ENCODE results near the gene PEA15.

Gene PEA15

GRCh38 chr1:160186246-160186645 is 18.9 kb upstream of the PEA15 start:
- no peak for DNase-seq

GRCh38 chr1:160186729-160187128 is 18.5 kb upstream of the PEA15 start:
- DNase-seq: no peak

GRCh38 chr1:160187407-160187806 is 17.8 kb upstream of the PEA15 start:
- DNase-seq: no peak

GRCh38 chr1:160188341-160188740 is 16.8 kb upstream of the PEA15 start:
- DNase-seq: no peak

- no peak for DNase-seq
Observed at GRCh38 chr1:160189649-160190625, 15.2 kb upstream of the PEA15 start, which contains the start of gene CASQ1. TSS of gene CASQ1 (plus strand) at chr1:160190575. CDS start at chr1:160190752, 177 bp downstream.

- no peak for DNase-seq
Observed at GRCh38 chr1:160191756-160192155, 13.4 kb upstream of the PEA15 start.

- DNase-seq: no peak
Observed at GRCh38 chr1:160192234-160192633, 12.9 kb upstream of the PEA15 start.

- peak; percentile 37 for DNase-seq
Observed at GRCh38 chr1:160193091-160193819, 11.9 kb upstream of the PEA15 start.

GRCh38 chr1:160193832-160194736 is 11.1 kb upstream of the PEA15 start:
- DNase-seq: no peak

GRCh38 chr1:160194737-160195059 is 10.5 kb upstream of the PEA15 start:
- DNase-seq: no peak

GRCh38 chr1:160196143-160196542 is 9.0 kb upstream of the PEA15 start:
- no peak for DNase-seq

GRCh38 chr1:160197231-160197630 is 8.0 kb upstream of the PEA15 start:
- no peak for DNase-seq

GRCh38 chr1:160200786-160201185 is 4.4 kb upstream of the PEA15 start:
- DNase-seq: no peak

GRCh38 chr1:160204526-160205241 is 500 bp upstream of the PEA15 start:
- DNase-seq: no peak

GRCh38 chr1:160206036-160206389 is 829 bp downstream of the PEA15 start:
- DNase-seq: no peak

GRCh38 chr1:160206421-160207117 is 1.4 kb downstream of the PEA15 start:
- DNase-seq: no peak

GRCh38 chr1:160207118-160207650 is 2.0 kb downstream of the PEA15 start:
- DNase-seq: no peak

GRCh38 chr1:160207771-160208556 is 2.8 kb downstream of the PEA15 start:
- DNase-seq: no peak

- no peak for DNase-seq
Observed at GRCh38 chr1:160208557-160209320, 3.6 kb downstream of the PEA15 start.

Measured in NCI-H524 treated with DMSO at 0.1 percent for 48 hours (cell line).